ENCODE data around the gene DEPP1.

The DEPP1 gene

DNA sequence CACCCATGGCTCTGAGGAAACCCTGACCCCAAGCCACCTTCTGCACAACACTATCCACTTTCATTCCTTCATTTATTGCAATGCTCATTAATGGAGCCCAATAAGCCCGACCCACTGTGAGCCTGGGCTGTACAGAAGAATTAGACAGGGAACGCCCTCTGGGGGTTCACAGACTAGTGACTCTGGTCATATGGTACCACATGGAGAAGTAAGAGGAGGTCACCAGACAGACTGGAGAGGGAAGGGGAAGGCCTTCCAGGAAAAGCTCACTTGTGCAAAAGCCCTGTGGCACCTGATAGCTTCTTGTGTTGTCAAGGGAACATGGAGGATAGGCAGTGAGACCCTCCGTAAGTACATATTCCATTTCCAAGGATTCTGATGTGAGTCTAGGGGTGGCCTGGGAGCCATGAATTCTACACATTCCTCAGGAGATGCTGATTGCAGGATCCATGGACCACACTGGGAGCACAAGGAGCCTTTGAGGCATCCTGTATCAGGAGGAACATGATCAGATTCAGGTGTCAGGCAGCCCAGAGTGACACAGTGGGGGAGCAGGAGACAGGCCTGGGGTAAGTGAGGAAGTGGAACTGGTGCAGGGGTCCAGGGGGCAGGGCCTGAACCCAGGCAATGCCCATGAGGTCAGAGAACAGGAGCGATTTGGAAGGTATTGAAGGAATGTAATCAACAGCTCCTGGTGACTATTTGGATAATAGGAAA lies 47.5 kb downstream of the DEPP1 start:
- ATAC-seq = no peak
- H3K27ac Mint-ChIP-seq = no peak overlapping the region
- peaks cover 31% of the 10 kb centered on the region for H3K27me3 Mint-ChIP-seq
- no peaks in the 10 kb centered on the region for H3K9me3 Mint-ChIP-seq
- peaks cover 6% of the 10 kb centered on the region for H3K4me1 Mint-ChIP-seq
- H3K4me3 Mint-ChIP-seq = no peak overlapping the region
- H3K36me3 Mint-ChIP-seq = no peaks in the 10 kb centered on the region

DNA sequence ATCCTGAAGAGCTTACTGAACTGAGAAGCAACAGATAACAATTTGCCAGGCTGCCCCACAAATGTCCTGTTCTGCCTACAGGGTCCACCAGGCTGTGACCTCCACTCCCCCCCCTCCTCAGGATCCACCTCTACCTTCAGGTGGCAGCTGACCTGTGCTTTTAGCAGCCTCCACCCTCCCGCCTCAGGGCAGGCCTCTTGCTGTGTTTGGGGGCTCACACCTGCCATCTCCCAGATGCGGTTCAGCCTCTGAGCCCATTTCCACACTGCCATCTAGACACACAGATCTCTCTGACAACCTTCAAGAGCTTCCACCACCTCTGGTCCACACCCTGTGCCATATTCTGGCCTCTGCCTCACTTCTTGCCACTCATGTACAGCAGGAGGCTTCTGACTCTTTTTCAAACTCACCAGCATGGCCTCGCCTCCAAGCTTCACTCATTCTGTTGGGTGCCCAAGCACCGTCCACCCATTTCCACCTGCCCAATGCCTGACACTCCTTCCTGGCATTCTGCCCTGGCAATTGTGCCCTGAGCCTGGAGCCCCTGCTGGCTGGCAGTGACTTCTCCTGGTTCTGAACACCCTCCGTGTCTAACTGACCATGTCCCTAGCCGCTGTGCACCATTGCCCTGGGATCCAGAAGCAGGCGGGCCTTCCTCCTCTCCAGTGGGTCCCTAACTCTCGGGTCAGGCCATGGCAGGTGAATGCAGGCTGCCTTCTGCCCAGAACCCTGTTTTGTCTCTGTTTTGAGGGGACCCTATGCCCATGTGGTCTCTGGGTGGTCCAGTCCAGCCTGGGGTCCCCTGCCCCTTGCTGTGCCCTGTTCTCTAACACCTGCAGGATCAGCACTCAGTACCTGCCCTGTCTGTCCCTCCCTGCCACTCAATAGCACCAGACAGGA lies 49.0 kb downstream of the DEPP1 start:
- Mint-ChIP-seq H3K9me3 (no peaks in the 10 kb centered on the region), H3K27ac (no peak overlapping the region), H3K27me3 (peaks cover 23% of the 10 kb centered on the region), H3K4me3 (no peak overlapping the region), H3K4me1 (no peaks in the 10 kb centered on the region), H3K36me3 (no peaks in the 10 kb centered on the region)
- no peak for ATAC-seq

DNA sequence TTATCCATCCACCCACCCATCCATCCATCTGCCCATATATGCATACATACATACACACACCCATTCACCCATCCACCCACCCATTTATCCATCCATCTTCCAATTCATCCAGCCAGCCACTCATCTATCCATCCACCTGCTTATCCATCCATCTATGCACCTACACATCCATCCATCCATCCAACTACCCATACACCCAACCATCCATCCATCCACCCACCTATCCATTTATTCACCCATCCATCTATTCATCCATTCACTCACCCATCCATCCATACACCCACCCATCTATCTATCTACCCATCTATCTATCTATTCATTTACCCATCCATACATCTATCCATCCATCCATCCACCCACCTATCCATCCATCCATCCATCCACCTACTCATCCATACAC lies 50.1 kb downstream of the DEPP1 start:
- no peak overlapping the region for H3K27ac Mint-ChIP-seq
- no peak overlapping the region for H3K4me3 Mint-ChIP-seq
- no peaks in the 10 kb centered on the region for H3K9me3 Mint-ChIP-seq
- H3K4me1 Mint-ChIP-seq = no peaks in the 10 kb centered on the region
- H3K36me3 Mint-ChIP-seq = no peaks in the 10 kb centered on the region
- H3K27me3 Mint-ChIP-seq = peaks cover 18% of the 10 kb centered on the region
- no peak for ATAC-seq

DNA sequence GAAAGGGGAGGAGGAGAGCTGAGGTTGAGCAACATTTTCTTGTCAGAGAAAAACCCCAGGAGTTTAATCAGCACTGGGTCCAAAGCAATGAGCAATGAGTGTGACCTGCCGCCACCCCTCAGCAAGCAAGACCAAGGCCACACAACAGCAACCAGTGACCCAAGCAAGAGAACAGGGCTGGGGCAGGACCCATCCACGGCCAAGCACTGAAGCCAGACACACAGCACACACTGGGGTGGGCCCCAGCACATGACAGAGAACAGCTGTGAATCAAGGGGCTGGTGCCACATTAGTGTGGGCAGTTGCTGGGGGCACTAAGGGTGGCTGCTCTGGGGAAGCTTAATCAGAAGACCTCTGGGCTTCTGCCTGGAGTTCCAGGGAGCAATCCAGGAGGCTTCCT lies 51.3 kb downstream of the DEPP1 start:
- Mint-ChIP-seq H3K27me3 (peaks cover 18% of the 10 kb centered on the region), H3K4me3 (no peak overlapping the region), H3K4me1 (no peaks in the 10 kb centered on the region), H3K36me3 (no peaks in the 10 kb centered on the region), H3K27ac (no peak overlapping the region), H3K9me3 (no peaks in the 10 kb centered on the region)
- ATAC-seq = no peak

DNA sequence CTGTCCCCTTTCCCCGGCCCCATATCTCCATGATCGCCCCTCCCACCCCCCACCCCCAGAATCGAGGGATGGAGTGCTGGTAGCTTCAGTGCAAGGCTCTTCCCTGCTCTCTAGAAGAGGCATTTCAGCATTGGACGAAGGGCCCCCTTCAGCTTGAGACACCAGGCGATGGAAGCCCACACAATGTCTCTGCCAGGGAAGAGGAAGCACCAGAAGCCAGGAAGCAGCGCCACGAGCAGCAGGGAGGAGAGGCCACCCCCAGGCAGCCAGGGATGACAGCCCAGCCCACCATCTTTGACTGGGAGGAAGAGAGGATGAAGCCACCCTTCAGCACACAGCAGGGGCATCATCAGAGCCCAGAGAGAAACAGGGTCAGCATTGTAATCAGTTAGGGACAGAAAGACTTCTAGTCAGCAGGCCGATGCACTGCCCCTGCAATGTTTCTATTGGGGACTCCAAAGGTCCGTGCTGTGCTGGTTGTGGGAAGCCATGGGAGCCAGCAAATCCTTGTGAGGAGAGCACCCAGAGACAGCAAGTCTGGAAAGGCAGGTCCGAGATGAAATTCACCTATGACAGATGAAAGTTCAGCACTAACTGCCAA lies 51.8 kb downstream of the DEPP1 start:
- no peak for ATAC-seq
- no peaks in the 10 kb centered on the region for H3K36me3 Mint-ChIP-seq
- H3K27ac Mint-ChIP-seq = no peak overlapping the region
- no peak overlapping the region for H3K4me3 Mint-ChIP-seq
- peaks cover 18% of the 10 kb centered on the region for H3K27me3 Mint-ChIP-seq
- H3K9me3 Mint-ChIP-seq = no peaks in the 10 kb centered on the region
- H3K4me1 Mint-ChIP-seq = no peaks in the 10 kb centered on the region
